Epithelial cell of esophagus (primary cell): ENCODE results near the gene TP63.

Experiments used
- DNase-seq: peaks from one replicate; pipeline ENCODE4 v3.0.0; 2010; ENCODE audit warnings: low read depth
- H3K4me3 ChIP-seq: 2 replicates; pipeline ENCODE4 v1.5.1; 2011; ENCODE audit warnings: mild to moderate bottlenecking, low read length, control low read depth
- CTCF ChIP-seq: IDR thresholded peaks from 2 replicates; pipeline ENCODE4 v1.5.1; 2011; ENCODE audit warnings: low read depth, mild to moderate bottlenecking, low read length, control low read depth, inconsistent platforms; ENCODE audit not compliant: insufficient read depth; ENCODE audit errors: missing control alignments

TP63 gene

DNA sequence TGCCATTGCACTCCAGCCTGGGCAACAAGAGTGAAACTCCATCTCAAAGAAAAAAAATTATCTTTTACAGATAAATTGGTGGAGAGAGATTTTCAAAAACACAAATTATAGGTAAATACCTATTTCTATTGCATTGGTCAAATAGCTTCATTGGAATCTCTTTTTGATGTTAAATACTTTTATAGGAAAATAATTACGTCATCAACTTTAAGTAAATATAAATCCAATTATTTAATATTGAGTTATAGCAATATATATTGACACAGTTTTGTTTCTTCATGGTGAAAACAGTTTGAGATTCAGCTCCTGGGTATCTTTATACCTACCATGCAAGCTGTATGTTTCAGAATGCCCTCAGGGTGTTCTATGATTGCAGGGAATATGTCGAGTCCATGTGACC lies 172.1 kb downstream of the TP63 start:
- no peak for TF ChIP-seq CTCF
- H3K4me3 ChIP-seq: no peak overlapping the region
- no peak for DNase-seq

DNA sequence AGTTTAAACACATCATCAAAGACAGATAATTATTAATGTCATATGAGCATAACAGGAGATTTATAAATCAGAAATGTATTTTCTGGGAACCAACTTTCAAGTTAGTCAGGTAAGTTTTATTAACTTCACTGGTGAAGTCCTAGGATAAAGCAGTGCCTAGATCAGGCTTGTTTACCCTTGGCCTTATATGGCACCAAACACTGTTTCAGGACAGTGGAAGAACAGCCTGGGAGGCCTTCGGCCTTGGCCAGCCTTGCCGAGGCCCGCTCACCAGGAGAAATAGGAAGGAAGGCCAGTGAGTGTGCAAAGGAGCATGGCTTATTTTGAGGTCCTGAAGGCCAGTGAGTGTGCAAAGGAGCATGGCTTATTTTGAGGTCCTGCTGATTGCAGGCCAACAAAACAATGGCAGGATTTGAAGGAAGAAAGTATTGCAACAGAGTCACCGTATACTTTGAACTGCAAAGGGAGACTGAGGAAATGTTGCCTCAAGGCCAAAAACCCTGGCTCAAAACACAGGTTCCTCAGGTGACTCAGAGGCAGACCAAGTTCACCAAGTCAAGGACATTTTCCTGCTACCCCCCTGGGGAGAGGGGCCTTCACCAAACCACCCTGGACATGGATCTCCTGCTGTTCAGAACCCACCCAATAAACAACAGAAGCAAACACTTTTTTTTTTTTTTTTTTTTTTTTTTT lies 174.3 kb downstream of the TP63 start:
- no peak for TF ChIP-seq CTCF
- H3K4me3 ChIP-seq: no peak overlapping the region
- no peak for DNase-seq

DNA sequence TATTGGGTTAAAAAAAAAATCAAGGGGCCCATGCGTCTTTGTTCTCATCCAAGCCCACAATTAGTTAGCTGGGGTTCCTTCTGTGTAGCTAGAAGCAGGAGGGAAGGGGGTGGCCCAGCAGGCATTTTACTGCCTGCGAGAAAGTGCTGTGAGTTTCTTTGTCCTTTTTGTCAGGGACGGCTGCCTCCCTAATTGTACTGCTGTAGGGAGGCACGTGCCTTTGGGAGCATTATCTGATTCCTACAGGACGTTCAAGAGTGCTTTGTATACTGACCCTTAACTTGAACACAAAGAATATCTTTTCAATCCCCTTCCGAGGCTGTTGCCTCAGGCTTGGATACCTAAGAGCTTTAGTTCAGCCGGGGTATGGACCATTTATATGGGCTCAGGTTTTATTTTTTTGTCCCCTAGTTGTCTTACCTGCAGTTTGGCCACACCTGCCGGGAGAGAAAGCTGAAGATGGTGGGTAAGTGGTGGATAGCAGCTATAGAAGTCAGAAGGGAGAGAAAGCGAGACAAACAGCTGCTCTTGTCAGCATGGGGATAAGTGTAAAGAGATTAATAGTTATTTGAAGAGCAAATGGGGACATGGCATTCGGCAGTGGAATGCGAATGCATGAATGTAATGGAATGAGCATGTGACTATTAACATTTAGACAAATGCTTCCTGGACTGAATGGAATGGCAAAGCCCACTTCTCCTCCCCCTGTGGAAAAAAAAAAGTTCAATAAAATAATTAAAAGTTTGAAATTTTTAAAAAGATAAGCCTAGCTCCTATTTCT lies 175.2 kb downstream of the TP63 start:
- no peak overlapping the region for H3K4me3 ChIP-seq
- no peak for TF ChIP-seq CTCF
- no peak for DNase-seq

GRCh38 chr3:189808246-189809007 lies 177.2 kb downstream of the TP63 start:
- no peak overlapping the region for H3K4me3 ChIP-seq
- TF ChIP-seq CTCF: no peak
- no peak for DNase-seq

DNA sequence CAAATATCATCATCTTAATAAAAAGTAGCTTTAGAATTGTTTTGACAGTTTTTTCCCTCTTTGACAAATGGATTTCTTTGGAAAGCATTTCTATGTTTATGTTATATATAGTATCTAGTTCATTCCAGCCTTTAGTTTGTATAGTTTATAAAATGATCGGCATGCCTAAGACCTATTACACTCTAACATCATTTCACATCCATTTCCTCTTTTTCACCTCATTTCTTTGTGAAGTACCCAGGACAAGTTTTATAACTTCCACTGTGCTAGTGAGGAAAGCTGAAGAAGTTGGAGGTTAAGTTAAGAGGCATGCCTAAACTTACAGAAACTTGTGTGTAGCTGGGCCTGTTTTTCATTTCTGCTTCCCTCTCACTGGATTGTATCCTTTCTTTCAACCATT lies 178.4 kb downstream of the TP63 start:
- no peak for DNase-seq
- H3K4me3 ChIP-seq: no peak overlapping the region
- no peak for TF ChIP-seq CTCF

DNA sequence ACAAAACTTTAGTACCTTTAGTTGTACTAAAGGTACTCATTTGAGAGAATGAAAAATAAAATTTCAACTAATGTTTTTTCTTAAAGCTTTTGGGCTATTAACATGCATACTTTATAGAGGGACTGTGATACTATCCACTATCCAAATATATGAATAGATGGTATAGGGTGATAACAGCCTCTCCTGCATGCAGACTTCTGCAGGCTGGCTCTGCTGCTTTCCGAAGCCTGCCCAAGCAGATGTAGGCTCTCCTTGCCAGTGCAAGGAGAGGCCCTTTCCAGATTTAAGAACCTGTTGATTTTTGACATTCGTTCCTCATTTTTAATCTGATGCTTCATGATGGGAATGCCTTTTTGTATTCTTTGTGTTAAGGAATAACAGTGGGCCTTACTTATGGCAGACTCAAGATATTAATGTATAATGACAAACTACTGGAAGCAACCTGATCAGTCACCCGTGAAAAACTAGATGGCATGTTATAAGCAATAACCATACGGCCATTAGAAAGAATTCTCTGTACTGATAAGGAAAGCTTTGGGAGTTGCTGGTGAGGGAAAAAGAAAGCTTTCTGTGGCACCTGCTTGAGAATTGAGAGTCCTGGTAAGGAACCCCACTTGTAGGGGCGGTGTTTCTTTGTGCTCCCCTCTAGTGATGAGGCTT lies 181.7 kb downstream of the TP63 start:
- H3K4me3 ChIP-seq: no peak overlapping the region
- TF ChIP-seq CTCF: no peak
- no peak for DNase-seq
